NCI-H524 treated with DMSO at 0.1 percent for 48 hours (cell line): ENCODE results near the gene SORCS2.
"Not testable (repeated sequence)": the region's sequence is repeated elsewhere in the genome, so short reads cannot be mapped to it uniquely, and the experiment has no call there.

Experiments
- DNase-seq: peaks from one replicate; lab custom pipeline; 2025; lab: John Stamatoyannopoulos, UW

The SORCS2 gene

DNA sequence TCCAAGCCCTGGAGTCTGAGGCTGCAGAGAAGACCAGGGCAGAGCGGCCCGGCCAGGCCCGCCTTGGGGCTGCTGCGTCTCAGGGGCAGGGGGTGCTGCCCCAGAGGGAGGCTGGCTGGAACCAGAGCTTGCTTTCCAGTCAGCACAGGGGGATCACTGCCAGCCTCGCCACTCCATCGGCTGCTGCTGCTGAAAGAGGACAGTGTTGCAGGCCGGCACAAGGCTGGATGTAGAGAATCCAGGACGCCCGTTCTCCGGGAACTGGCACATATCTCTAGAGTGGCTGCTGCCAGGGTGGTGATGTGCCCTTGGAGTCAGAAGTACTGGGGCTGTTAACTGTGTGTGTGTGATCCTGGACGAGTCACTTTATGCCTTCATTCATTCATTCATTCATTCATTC, 31.9 kb upstream of the SORCS2 start:
- no peak for DNase-seq

DNA sequence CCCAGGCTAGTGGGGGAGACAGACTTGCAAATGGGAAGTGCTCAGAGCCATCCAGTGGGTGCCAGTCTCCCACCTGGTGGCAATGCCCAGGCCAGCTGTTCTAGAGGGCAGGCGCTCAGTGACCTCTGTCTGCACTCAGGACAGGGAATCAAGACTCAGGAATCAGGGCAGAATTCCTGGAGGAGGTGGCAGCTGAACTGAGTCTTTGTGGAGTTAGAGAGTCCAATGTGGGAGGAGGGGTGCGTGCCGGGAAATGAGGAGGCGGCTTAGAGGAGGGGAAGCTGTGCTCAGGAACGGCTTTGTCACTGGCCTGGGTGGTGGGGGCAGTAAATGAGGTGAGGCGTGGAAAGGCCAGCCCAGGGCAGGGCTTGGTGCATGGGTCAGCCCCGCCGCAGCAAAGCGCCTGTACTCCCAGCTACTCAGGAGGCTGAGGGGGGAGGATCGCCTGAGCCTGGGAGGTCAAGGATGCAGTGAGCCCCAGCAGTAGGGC, 31.3 kb upstream of the SORCS2 start:
- DNase-seq: no peak

DNA sequence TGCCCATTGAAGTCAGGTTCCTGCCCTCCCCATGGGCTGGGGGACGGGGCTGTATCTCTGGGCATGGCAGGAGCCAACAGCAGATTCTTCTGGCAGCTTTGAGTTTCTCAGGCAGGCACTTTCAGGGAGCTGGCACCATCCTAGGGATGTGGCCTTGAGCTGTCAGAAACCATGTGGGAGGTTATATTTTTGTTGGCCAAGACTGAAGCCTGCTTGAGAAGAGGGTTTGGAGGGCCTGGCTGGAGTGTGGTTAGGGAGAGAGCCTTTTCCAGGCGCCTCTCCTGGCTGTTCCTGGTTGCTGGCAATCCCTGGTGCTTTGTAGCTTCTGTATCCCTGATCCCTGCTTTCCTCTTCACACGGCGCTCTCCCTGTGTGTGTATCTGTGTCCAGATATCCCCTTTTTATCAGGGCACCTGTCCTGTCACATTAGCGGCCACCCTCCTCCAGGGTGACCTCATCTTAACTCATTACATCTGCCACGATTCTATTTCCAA, 30.6 kb upstream of the SORCS2 start:
- DNase-seq: no peak

DNA sequence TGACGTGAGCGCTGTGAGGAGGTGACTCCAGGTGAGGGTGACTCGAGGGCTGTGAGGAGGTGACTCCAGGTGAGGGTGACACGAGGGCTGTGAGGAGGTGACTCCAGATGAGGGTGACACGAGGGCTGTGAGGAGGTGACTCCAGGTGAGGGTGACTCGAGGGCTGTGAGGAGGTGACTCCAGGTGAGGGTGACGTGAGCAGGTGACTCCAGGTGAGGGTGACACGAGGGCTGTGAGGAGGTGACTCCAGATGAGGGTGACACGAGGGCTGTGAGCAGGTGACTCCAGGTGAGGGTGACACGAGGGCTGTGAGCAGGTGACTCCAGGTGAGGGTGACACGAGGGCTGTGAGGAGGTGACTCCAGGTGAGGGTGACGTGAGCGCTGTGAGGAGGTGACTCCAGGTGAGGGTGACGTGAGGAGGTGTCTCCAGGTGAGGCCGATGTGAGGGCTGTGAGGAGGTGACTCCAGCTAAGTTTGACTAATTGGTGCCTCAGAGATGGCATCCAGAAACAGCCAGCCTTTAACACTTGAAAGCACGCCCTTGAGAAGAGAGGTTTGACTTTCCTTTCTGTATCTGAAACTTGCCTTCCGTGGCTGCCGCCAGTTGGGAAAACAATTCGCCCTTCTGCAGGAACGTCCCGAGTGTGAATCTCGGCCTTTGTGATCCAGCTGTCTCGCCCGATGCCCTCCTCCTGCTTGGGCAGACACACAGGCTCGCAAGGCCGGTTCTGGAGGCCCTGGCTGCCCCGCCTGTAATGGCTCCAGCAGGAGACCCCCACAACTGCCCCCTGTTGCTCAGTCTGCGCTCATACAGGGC, 27.1 kb upstream of the SORCS2 start:
- DNase-seq: not testable (repeated sequence)

DNA sequence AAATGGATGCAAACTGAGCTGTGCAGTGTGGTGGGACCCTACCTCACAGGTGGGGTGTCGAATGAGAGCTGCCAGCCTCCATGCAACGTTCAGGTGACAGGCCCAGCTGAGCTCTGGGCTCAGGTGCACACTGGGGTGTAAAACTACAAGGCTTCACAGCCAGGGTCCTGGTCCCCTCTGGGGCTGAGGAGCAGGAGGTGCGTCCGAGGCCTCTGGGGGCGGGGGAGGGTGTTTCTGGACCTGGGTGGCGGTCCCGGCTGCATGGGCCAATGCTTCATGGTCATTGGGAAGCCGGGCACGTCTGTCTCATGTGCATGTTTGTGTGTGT, 26.5 kb upstream of the SORCS2 start:
- no peak for DNase-seq

DNA sequence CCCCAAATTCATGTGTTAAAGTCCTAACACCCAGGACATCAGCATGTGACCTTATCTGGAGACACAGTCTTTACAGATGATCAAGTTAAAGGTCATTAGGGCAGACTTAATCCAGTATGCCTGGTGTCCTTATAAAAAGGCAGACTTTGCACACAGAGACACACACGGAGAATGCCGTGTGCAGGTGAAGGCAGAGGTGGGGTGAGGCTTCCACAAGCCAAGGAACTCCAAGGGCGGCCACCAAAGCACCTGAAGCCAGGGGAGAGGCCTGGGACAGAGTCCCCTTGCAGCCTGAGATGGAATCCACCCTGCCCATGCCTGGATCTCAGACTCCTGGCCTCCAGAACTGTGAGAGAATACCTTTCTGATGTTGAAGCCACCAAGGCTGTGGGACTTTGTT, 26.1 kb upstream of the SORCS2 start:
- DNase-seq: no peak

DNA sequence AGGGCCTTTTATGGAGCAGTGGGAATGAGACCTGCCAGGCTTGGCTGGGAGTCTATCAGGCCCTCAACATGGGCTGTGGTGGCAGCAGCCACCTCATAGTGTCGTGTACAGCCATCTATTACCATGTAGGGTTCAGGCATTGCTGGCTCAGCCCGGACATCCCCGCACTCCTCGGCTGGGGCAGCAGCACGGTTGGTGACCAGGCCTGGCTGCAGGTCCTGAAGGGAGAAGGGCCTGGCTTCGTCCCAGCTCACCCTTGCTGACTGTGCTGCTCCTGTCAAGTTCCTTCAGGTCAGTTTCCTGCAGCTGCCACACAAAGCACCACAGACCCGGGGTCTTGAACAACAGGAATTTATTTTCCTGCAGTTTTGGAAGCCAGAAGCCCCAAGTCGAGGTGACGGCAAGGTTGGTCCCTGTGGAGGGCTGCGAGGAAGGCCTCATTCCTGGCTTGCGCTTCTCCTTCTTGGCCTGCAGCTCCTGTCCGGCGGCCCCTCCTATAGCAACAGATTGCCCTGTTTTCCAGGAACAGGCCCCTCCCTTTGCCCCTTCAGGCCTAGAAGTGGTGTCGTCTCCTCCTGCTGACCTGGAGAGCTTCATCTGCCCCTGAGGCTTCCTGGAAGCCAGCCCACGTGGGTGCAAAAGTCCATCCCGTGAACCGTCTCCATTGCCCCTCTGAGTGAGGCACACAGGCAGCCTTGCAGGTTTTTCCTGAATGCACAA, 25.2 kb upstream of the SORCS2 start:
- DNase-seq: no peak

DNA sequence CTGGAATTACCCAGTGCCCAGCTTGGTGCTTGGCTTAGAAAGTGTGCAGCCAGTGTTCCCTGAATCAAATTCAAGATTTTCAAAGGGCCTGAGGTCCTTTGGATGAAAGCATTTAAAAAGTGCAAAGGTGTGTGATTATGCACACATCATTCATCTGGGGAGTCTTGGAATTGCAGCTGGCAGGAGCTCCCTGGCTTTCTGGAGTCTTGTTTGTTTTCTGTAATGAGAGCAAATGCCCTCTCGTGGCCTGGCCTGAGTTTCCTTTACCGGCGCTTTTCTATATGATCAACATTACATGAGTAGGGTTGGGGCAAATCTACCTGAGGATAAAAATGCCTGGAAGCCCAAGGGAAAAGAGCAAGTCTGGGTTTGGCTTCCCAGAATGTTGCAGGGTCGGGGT, 24.6 kb upstream of the SORCS2 start:
- DNase-seq: no peak

DNA sequence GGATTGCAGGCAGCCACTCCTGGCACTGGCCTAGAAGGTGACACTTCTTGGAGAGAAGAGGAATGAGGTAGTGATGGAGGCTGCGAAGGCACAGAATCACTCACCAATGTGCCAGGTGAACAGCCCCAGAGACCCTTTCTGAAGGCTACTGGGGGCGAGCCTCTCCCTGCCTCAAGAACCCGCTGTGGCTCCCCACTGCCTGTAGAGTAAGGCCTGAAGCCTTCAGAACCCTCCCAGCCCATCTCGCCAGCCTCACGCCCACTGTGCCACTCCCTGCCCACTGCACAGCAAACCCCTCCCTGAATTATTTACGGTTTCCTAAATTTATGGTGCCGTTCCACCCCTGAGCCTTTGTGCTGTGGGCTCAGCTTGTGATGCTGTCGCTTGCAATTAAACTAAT, 24.2 kb upstream of the SORCS2 start:
- no peak for DNase-seq

DNA sequence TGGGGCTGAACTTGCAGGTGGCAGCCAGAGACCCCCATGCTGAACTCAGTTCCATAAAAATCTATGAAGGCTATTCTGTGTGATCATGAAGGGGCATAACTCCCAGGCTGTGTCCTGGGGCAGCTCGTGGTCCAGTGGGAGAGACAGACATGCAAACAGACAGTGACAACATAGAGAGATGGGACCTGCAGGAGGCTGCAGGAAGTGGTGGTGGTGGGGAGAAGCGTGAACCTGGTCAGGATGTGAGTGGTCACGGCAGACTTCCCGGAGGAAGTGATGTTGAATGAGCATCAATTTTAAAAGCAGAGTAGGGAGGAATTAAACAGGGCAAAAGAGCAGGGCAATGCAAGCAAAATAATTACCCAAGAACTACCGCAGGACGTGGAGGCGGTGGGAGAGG, 23.2 kb upstream of the SORCS2 start:
- DNase-seq: no peak

DNA sequence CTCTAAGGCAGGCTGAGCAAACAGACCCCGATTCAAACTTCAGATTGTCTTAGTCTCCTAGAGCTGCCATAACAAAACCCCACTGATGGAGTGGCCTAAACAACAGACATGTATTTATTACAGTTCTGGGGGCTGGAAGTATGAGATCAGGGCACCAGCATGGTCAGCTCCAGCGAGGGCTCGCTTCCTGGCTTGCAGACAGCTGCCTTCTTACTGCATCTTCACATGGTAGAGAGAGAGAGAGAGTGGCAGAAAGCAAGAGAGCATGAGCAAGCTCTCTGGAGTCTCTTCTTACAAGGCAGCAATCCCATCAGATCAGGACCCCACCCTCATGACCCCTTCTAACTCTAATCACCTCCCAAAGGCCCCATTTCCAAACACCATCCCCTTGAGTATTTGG, 22.3 kb upstream of the SORCS2 start:
- no peak for DNase-seq

DNA sequence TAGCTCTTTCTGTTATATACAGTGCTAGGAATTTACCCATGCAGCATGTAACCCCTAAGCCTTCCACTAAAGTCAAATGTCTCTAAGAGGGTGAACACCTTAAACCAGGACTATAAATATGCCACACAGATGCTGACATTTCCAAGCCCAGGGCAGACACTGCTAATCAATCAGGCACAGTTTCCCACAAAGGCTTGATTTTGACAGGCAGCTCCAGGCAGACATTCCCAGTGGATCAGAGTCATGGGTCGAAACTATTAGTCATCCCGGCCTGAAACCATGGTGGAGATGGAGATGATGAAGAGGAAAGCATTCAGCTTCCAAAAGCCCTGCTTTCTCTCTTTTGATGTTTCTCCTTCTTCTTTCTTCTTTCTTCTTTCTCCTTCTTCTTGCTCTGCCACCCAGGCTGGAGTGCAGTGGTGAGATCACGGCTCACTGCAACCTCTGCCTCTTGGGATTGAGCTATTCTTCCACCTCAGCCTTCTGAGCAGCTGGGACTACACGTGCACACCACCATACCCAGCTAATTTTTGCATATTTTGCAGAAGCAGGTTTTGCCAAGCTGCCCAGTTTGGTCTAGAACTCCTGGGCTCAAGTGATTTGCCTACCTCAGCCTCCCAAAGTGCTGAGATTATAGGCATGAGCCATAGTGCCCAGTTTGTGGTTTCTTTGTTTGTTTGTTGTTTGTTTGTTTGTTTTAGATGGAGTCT, 21.0 kb upstream of the SORCS2 start:
- no peak for DNase-seq

DNA sequence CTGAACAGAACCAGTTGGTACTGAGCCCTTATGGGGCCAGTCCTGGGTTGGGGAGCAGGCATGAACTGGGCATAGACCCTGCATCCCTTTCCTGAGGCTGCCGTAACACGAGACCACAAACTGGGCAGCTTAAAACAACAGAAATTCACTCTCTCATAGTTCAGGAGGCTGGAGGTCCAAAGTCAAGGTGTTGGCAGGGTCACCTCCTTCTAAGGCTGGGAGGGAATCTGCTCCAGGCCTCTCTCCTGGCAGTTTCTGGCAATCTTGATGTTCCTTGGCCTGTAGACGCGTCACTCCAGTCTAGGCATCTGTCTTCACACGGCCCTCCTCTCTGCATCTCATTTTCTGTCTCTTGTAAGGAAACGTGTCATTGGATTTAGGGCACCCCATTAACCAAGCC, 19.8 kb upstream of the SORCS2 start:
- no peak for DNase-seq

DNA sequence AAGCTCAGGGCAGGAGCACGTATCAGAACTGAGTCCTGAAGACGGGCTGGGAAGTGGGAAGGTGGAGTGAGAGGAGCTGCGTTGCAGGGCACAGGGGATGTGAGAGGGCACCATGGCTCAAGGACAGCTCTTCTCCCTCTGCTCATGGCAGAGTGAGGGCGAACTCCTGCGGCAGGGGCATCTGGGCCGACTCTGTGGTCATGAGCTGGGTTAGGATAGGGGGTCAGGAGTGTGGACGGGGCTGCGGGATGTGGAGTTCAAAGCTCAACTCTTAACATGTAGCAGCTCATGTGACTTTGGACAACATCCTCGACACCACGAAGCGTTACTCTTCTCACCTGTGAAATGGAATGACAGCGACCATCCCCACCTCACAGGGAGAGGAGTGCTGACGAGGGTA, 19.4 kb upstream of the SORCS2 start:
- DNase-seq: no peak

DNA sequence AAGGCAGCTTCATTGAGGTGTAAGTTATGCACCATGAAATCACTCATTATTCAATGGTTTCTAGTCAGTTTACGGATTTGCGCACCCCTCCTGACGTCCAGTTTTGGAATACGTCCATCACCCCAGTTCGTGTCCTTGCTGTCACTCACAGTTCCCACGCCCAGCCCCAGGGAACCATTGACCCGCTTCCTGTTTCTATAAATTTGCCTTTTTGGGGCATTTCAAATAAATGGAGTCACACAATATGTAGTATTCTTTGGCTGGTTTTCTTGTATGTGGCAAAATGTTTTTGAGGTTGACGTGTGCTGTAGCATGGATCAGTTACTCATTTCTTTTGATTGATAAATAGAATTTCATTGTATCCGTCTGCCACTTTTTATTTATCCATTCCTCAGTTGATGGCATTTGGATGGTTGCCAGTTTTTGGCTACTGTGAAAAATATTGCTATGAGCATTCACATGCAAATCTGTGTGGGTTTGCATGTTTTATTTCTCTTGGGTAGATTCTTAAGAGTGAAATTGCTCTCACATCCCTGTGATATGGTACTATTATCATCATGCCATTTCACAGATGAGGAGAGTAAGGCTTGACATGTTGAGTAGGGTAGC, 18.4 kb upstream of the SORCS2 start:
- DNase-seq: no peak

DNA sequence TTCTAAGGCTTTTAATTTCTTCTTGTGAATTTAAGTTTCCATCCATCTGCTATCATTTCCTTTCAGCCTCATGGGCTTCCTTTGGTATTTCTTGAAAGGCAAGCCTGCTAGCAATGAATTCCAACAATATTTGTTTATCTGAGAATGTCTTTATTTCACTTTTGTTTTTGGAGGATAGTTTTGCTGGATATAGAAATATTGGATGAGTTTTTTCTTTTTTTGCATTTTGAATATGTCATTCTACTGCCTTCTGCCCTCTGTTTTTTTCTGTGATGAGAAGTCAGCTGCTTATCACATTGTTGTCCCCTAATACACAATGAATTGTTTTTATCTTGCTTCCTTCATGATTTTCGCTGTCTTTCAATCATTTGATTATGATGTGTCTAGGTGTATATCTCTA, 13.2 kb upstream of the SORCS2 start:
- DNase-seq: no peak

DNA sequence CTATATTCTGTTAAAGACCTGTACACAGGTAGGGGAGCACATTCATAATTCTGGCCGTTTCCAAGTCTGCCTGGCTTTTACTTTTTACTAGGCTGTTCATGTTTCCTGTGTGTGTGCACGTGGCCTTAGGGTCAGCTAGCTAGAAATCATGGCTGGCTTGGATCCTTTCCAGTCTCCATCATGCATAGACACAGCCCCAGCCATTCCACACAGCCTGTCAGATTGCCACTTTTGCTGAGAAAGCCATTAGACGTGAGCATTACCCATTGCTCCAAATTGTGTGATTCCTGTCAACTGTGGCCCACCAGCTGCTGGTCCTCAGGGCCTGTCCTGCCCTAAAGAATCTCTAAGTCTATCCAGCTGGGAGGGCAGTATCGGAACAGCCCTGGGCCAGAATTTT, 11.4 kb upstream of the SORCS2 start:
- DNase-seq: no peak

DNA sequence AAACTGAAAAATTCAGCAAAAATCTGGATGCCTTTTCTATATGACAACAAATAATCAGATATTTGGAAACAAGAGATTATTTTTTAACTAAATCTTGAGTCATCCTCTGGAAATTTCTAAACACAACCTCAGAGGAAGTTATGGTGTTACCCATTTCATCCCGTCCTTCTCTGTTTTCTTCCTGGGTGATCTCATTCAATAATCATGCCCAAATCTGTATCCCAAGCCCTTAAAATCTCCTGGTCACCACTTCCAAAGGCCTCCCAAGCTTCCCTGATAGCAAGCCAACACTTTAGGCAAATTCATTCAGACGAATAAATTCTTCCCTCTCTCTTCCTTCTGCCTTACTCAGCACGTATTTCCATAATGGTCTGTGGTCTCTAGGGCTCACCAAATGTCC, 9.7 kb upstream of the SORCS2 start:
- no peak for DNase-seq

DNA sequence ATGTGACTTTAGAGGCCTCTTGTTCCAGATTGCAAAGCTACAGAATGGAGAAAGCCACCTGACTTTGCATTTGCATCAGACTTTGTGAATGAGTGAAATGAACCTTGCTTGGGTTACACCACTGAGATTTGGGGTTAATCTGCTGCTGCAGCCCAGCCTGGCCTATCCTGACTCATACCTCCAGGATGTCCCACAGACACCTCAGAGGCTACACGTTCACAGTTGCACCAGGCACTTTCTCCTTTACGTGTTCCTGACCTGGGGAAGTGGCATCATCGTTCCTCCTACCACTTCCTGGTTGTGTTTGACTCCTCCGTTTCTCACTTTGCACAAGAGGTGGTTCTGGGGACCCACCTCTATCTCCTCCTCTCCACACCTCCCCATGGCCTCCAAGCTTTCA, 9.2 kb upstream of the SORCS2 start:
- DNase-seq: no peak

DNA sequence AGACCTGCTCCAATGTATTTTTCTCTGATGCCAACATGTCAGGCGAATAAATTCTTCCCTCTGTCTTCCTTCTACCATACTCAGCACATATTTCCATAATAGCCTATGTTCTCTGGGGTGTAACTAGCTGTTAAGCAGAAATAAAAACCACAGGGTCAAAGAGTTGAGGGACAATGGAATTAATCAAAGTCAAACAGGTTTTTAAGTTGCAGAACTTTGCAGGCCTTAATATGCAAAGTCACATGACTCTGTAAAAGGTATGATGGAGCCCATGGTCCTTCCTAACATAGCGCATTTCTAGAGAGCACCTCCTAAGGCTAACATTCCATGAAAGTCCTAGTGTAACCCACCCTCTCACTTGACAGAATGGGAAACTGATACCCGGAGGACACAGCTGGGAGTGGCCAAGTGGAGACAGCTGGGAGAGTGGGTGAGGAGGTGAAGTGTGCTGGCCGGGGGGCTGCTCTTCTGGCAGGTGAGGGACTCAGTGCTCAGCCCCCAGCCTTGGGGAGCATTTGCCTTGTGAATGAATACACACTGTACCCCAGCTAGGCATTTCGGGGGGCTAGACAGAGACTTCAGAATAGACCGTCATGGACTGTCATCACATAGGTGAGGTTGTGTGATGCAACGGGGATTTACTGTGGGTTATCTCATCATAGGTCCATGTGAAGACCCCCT, 8.4 kb upstream of the SORCS2 start:
- DNase-seq: no peak

DNA sequence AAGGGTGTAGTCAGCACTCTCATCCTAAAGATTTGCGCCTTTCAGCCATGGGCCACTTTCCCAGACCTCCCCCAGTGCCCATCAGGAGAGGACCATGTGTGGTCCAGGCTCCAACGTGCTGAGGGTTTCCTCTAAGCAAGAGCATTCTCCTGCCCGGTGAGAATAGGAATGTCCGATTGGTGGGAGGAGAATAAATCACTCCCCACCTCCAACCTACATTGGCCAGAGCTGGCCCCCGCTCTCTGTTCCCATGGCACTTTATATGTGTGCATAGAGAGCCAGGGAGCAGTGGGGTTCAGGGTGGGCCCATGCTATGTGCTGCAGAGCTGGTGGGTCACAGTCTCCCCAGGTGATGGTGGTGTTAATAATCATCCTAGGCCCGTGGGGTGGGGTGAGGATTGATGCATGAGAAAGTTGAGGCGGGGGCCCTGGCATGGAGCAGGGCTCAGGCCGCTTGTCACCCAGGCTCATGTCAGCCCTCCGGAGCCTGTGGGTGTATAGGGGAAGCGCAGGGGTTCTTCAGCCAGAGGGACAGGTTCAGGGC, 6.8 kb upstream of the SORCS2 start:
- no peak for DNase-seq

DNA sequence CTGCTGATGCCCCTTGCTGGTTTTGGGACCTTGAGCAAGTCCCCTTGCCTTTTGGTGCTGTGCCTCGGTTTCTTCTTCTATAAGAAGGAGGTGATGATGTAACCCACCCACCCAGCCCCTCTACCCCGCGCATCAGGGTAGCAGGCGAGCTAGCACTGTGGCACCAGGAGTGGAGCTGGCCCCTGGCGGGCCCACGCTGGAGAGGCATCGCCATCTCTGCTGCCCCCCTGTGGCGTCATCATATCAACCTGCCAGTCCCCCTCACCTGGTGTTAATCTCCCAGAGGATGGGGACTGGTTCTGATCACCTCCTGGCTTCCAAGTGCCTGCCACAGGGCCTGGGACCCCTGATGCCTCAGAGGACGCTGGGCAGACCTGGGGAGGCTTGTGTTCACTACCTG, 6.3 kb upstream of the SORCS2 start:
- DNase-seq: no peak
